Stimulated activated CD4-positive, alpha-beta T cell treated with anti-CD3 and anti-CD28 coated beads, Interleukin-1b, Interleukin-23, amount 100 ng/mL, for 1 hour (primary cell): Measurements from ENCODE around the gene MEF2D.
A peak's percentile ranks its signal among the peaks of the same experiment; 100 is the strongest.

ENCODE experiments used
- DNase-seq, 2 donors: peaks; one replicate each; pipeline ENCODE4 v3.0.0-alpha.2; 2020; ENCODE audit warnings: low read depth in 2 of 2

The MEF2D gene

DNA sequence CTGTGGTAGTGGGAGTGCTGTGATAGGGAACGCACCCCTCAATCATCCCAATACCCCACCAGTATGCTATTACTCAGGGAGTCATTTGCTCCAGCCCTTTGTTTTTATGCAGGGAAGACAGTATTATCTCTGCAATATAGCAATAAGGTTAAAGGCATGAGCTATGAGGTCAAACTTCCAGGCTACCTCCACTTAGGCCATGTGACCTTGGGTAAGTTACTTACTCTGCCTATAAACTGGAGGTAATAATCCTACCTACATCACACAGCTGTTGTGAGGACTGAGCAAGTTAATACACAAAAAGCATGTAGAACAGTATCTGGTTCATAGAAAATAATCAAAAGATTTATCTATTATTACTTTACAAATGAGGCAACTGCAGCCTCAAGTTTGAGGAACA, 30.1 kb downstream of the MEF2D start:
- no peak for DNase-seq

DNA sequence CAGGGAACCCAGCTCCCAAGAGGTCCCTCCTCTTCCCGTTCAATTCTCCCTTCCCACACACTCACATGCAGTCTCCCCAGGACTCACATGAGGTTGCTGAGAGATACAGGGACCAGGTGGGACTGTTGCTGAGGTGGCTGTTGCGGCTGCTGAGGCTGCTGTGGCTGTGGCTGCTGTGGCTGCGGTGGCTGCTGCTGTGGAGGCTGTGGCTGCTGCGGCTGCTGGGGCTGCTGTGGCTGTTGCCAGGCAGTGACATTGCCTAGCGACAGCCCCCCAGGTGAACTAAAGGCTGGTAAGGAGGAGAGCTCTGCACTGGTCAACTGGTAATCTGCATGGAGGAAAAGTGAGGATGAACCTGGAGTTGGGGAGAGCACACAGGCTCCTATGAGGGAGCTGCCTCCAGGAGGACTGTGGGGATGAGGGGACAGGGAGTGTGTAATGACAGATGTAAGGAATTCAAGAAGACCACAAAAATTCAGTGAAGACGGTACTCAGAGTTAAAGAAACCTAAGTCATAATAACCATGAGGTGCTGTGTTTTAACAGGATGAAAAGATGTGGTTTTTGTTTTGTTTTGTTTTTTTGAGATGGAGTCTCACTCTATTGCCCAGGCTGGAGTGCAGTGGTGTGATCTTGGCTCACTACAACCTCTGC, 31.8 kb downstream of the MEF2D start:
- DNase-seq = no peak

DNA sequence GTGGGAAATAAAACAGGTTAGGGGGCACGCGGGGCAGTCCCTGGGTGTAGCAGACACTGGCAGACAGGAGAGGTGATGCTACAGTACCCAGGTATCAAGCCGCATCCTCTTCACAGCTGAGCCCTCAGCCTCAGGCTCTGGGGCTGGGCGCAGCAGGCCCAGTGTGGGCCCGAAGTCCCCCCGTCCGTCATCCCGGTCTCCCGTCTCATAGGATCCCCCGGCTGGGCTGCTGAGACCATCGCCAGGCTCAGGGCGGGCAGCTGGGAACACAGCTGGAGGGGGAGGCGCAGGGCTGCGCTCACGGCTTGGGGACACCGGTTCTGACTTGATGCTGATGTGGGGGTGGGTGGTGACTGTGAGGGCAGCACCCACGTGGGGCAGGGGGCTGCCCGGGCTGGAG, 32.7 kb downstream of the MEF2D start:
- no peak for DNase-seq

DNA sequence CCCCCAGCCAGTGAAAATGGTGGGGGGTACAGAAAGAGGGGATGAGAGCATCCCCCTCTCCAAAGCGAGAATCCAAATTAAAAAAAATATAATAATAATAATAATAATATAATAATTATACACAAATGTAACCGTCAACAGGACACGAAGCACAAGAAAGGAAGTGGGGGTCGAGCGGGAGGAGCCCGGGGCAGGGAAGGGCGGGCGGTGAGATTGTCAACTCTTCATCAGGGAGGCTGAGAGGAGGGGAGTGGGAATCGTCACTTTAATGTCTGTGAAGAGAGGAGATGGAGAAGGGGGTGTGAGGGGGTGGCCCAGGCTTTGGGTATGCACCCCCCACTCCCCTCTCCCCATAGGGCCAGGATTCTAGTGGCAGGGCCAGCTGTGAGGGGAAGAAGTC, 33.2 kb downstream of the MEF2D start:
- DNase-seq = no peak

DNA sequence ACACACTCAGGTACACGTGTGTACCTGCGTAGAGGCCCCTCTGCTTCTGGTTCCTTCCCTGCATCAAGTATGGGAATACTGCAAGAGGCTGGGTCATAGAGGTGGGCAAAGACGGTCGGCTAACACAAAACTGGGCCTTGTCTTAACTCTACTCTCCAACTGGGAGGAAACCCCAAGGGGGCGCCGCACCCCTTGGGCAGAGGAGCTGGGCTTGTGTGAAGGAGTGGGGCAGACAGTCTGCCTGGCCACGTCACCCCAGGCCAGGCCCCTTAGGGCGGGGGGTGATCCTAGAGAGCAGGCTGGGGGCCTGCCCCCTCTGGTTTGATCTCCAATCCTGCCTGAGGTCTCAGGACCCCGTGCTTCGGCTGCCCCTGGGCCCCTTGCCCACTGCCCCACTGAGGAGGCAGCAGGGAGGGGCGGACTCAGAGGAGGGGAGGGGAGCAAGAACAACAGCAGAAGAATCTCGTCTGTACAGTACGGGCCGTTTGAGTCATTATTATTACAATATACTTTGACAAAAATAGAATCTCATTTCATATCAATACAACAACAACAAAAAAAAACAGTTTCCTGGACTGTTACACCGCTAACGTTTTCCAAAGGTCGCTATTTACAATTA, 34.7 kb downstream of the MEF2D start:
- no peak for DNase-seq

DNA sequence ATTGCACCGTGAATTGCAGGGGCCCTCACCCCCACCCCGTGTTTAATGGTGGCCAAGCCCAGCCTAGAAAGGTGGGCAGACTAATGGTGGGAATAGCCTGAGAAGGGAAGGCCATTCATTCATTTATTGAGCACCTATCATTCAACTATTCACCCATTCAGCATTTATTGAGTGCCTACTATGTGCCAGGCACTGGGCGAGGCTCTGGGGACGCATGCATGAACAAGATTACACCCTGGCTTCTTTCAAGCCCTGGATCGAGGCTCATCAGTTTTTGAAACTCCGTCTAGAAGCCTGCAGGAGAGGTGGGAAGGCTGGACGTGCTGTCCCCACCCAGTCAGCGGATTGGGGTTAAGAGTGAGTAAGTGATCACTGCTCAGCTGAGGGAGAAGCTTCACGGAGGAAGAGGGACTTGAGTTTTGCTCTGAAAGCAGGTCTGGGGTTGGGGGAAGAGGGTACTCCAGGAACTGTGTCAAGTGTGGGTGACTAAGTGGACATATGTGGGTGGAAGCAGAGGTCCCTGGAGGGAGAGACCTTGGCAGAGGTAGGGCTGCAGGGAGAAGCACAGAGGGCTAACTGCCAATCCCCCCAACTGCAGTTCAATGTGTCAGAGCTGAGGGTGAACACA, 35.6 kb downstream of the MEF2D start:
- no peak for DNase-seq

DNA sequence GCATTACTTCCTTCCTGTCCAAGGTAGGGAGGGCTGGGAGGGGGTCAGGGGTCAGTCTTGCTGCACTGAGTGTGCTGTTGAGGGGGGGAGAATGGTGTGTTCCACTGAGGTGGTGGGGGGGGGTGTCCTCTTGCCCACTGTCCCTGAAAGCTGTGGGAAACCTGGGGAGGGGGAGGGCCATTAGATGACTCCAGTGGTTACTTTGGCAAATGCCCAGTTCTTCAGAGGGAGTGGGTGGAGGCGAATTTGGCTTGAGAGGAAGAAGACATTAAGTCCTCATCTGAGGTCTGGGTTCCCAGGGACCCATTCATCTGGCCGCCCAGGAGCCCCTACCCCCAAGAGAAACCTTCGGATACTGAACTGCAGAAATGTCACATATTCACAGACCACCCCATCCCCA, 36.2 kb downstream of the MEF2D start:
- no peak for DNase-seq

DNA sequence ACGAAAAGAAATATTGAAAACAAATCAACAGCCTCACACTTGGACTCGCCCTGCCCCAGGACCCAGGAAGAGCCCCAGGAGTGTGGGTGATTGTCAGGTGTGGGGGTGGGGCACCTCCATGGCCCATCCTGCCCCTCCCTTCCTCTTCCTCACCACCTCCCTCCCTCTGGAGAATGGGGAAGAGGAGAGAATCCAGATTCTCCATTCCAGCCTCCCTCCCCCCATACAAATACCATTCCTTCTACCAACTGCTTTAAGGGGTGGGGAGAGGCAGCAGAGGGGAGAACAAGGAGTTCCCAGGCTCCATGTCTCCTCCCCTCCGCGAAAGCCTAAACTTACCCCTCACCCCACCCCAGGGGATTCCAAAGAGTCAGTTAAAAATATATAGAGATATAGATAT, 36.7 kb downstream of the MEF2D start:
- DNase-seq = no peak

DNA sequence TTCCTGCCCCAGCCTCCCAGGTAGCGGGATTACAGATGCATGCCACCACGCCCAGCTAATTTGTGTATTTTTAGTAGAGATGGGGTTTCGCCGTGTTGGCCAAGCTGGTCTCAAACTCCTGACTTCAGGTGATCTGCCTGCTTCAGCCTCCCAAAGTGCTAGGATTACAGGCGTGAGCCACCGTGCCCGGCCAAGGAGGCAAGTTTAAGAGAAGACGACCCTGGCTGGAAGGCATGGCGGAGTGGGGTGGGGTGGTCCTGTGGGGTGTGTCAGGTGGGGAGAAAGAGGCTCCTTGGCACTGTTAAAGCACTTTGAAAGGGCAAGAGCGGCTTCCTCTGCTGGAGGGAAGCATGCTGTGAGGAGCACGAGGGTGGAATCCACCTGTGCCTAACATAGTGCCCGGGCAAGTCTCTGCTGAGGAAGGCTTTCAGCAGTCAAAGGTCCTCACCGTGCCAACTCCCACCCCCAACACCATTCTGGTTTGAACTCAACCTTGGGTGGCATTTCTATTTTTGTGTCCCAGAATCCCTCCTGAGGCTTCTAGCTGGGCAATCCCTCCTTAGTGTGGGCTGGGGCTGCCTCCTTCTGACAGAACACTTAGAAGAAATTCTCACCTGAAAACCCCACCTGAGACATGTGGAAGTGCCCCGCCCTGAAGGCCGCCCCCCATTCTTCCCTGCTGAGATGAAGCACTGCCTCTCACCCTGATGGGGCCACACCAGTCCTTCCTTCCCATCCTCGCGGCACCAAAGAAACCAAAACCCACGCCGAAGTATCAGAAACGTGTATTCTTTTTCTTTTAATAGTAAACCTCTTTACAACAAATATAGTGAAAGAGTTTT, 37.4 kb downstream of the MEF2D start:
- no peak for DNase-seq

DNA sequence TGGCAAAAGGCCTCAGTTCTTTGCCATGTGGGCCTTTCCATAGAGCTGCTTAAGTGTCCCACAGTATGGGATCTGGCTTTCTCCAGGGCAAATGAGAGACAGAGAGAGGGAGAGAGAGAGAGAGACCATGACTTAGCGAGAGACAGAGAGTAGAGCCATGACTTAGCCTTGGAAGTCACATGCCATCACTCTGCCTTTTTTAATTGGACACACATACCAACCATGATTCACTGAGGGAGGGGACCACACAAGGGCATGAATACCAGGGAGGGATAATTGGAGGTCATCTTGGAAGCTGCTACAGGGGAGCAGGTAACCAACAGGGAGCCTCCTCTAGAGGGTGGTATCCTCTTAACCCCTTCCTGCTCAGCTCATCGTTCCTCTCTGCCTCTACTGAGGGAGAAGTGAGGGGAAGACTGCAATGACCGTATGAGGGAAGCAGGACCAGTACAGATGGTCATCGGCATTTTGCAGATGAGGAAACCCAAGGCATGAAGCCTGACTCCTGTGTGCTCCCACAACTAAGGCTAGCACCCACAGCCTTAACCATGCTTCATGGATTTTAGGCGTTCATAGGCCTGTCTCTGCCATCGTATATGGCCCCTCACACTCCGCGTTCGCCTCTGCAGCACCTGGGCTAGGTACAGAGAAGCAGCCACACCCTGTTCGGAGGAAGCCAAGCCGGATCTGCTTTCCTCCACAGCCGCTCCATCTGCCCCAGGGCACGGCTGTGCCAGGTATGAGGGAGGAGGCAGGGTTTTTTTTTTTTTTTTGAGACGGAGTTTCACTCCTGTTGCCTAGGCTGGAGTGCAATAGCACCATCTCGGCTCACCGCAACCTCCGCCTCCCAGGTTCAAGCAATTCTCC, 38.6 kb downstream of the MEF2D start:
- DNase-seq = no peak

DNA sequence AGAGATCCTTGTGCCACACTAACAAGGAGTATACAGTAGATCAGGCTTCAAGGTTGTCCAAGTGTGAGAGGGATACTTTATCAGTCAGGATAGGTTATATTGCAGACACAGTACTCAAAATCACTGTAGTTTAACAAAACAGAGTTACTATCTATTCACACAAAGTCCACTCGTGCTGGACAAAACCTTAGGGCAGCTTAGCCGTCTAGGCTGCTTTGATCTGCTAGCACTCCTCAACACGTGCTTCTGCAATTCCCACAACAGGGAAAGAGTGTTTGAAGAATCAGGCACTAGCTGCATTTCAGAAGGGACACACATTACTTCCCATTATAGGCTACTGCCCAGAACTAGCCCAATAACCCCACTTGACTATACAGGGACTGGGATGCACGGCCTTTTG, 39.5 kb downstream of the MEF2D start:
- DNase-seq = no peak

DNA sequence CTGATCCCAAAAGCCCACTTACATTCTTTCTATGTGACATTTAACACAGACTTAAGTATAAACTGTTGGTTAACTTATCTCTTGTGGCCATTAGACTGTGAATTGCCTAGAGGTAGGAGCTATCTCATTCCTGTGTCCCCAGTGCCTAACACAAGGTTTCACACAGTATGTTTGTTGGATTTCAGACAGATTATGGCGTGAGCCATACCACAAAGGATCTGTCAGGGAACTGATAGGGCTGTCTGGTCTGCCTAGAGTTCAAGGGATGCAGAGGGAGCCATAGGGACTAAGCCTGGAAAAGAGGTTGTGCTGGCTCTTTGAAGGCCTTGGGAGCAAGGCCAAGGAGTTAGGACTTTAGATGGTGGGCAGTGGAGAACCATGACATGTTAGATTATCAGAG, 40.0 kb downstream of the MEF2D start:
- no peak for DNase-seq

DNA sequence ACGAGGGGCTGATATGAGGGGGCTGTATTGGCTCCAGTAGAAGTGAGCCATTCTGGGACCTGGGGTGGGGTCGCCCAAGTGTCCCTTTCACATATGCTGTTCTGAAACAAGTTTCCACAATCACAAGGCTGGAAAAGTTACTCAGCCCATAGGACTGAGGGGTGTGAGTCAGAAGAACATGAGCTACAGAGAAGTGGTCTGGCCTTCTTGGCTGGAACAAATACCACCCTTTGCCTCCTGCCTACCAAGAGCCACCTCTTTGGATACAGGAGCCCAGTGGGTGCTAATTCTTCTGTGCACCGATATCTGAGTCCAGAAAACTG, 42.4 kb downstream of the MEF2D start:
- DNase-seq = no peak

DNA sequence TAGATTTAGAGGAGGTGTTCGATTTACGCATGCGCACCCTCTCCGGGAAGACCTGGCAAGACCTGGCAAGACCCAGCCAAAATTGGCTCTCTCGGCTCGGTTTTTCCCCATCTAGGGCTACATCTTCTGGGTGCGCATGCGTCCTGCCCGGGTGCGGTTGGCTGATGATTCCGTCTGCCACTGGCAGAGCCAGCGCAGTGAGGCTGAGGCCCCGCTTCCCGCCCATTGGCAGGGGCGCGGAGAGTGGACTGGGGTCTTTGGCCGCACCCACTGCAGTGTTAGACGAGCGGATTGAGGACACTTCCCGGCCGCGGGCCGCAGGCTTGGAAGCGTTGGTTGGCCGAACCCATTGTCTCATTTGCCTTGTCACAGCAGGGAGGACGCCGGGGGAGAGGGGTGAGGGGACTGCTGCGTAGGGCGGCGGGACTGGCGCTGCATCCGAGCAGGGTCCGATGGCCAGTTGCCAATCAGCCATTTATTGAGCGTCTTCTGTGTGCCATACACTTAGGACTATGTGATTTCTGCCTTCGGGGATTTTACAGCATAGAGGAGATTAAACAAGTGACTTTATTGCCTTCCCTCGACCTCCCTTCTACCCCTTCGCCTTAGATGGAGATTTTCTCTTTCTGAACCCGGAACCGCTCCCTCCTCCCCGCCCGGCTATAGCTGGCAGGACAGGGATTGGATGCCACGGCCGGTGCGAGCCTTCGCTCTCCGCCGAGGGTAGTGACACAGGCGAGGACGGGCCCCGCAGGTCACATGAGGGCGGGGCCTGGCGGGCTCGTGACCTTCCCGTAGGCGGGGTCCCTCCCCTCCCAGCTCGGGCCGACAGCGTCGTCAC, 43.7 kb downstream of the MEF2D start:
- peak; percentile 93 to 95 for DNase-seq

DNA sequence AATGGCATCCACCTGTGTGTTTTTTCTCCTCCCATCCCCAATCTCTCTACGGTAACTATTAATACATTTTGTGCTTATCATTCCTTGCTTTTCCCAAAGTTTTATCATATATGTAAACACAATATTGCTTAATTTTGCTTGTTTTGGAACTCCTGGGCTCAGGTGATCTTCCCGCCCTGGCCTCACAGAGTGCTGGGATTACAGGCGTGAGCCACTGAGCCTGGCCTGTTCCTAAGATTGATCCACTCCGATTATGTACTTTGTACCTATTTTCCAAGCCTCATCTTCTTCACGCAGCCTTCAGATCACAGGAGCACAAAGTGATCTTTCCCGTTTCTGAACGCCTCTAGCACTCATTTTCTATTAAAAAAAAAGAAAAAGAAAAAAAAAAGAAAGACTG, 45.2 kb downstream of the MEF2D start:
- no peak for DNase-seq

DNA sequence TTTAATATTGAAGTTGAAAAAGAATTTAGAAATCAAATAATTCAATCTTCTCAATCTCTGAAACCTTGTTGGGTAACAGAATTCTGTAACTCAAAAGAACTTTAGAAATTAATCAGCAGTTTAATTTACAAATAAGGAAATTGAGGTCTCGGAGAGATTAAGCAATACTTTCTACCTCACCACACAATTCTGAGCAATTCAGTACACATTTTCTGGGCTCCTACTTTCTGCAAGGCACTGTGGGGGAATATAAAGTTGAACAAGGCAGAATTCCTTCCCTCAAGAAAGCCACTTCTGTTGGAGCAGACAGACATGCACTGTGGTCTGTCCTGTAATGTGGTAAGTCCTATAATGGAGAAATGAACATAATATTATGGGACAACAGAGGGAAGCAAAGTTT, 47.7 kb downstream of the MEF2D start:
- no peak for DNase-seq

DNA sequence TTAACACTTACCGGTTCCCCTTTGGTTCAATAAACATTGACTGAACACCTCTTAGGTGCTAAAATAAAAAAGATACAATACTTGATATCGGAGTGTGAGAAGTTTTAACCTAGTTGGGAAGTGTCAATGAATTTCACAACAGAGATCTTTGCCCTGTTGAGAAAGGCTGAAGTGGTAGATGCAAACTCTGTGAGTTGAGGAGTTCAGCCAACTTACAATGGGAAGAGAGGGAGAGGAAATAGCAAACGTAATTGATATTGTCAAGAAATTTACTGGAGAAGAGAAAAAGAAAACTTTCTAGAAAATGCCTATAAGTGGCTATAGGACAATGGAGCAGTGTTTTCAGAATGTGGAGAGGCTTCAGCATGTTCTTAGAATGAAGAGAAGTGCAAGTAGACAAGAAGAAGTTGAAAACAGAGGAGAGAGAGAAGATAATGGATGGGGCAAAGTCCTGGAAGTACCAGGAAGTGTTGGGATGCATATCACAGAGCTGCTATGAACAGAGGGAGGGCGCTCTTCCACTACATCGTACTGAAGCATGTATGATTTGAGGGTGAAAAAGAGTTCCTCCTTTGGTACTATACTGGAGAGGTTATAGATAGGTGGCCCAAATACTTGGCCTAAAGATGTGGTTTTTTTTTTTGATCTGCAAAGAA, 48.9 kb downstream of the MEF2D start:
- no peak for DNase-seq

DNA sequence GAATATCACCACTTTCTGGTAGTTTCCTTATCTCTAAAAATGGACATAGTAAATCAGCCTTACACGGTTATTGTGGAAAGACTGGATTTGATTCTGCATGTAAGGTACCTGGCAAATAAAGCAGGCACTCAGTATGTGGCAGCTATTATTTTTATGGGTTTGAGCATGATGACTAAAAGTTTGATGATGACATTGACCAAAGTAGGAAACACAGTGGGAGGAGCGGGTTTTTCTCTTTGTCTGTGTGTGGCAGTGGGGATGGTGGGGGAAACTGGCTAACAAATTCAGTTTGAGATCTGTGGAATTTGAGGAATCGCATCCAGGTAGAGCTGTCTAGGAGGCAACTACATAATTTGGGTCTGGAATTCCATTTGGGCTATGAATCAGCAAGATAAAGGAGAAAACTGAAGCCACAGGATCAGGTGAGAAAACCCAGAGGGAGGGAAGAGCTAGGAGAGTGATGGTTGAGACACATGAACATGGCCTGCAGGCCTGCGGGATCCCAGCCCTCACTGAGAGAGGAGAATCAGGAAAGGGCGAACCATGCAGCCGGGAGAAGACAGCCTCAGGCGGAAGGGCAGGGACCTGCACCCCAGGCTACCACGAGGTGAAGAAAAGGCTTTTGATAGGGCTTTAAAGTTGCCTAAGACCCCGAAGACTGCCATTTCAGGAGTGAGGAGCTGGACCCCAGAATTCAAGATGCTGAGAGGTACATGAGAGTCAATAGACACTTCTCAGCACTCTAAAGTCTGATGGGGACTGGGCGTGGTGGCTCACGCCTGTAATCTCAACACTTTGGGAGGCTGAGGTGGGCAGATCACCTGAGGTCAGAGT, 52.2 kb downstream of the MEF2D start:
- DNase-seq = no peak

DNA sequence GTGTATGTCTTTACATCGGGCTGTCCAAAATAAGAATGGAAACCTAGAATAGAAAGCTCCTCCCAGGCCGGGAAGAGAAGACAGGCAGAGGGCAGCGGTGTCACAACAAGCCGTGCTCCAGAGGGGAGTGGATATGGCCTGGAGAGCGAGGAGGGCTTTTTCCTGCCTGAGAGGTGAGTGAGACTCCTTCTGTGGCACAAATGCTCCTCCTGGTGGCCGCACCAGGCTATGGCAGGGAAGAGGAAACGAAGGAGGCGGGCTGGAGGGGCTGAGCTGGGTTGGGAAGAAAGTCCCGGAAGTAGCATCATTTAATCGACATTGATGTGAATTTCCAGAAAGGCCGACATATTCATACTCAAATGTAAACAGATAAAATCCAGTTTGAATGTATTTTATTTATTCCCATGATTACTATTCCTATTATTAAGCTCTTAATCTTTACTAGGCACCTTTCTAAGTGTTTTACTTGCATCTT, 54.7 kb downstream of the MEF2D start:
- peak; percentile 26 to 66 for DNase-seq
